ENCODE measurements around the gene SH2B2. TPM values are rescaled to one million over a fixed set of nuclear protein-coding genes. Genes with fewer than 3 reads are reported as not detected.

Gene SH2B2
- total RNA-seq, 1 donor from 2014 or later, result 8.2 TPM

- no peak overlapping the region for H3K4me3 Mint-ChIP-seq
- H3K36me3 Mint-ChIP-seq, result peaks cover 3% of the 10 kb centered on the region
- TF ChIP-seq CTCF (IDR thresholded peaks at IDR 0.05; ENCODE audit: unreplicated experiment), result no peak
- H3K4me1 Mint-ChIP-seq, result peaks cover 3% of the 10 kb centered on the region
- H3K27ac Mint-ChIP-seq, result no peak overlapping the region
- H3K27me3 Mint-ChIP-seq (ENCODE audit: low read depth), result no peaks in the 10 kb centered on the region
- H3K9me3 Mint-ChIP-seq, result no peaks in the 10 kb centered on the region
- no peak for DNase-seq (ENCODE audit: low spot score in 2 of 2, unreplicated experiment in 2 of 2)
Observed at GRCh38 chr7:102270178-102270887, 16.3 kb upstream of the SH2B2 start.

GRCh38 chr7:102271158-102271798 lies 15.4 kb upstream of the SH2B2 start:
- peaks cover 3% of the 10 kb centered on the region for H3K4me1 Mint-ChIP-seq
- no peak overlapping the region for H3K27ac Mint-ChIP-seq
- H3K9me3 Mint-ChIP-seq, result no peaks in the 10 kb centered on the region
- peaks cover 3% of the 10 kb centered on the region for H3K36me3 Mint-ChIP-seq
- TF ChIP-seq CTCF (IDR thresholded peaks at IDR 0.05; ENCODE audit: unreplicated experiment), result no peak
- no peak for DNase-seq (ENCODE audit: low spot score in 2 of 2, unreplicated experiment in 2 of 2)
- H3K27me3 Mint-ChIP-seq (ENCODE audit: low read depth), result no peaks in the 10 kb centered on the region
- H3K4me3 Mint-ChIP-seq, result no peak overlapping the region

GRCh38 chr7:102272075-102272916 lies 14.4 kb upstream of the SH2B2 start:
- H3K27me3 Mint-ChIP-seq (ENCODE audit: low read depth), result no peaks in the 10 kb centered on the region
- peaks cover 3% of the 10 kb centered on the region for H3K36me3 Mint-ChIP-seq
- H3K4me3 Mint-ChIP-seq, result no peak overlapping the region
- peak; percentile 68 to 87 for DNase-seq (ENCODE audit: low spot score in 2 of 2, unreplicated experiment in 2 of 2)
- TF ChIP-seq CTCF (IDR thresholded peaks at IDR 0.05; ENCODE audit: unreplicated experiment), result peak; percentile 89
- H3K4me1 Mint-ChIP-seq, result peaks cover 3% of the 10 kb centered on the region
- no peak overlapping the region for H3K27ac Mint-ChIP-seq
- no peaks in the 10 kb centered on the region for H3K9me3 Mint-ChIP-seq

GRCh38 chr7:102272917-102273748 lies 13.5 kb upstream of the SH2B2 start:
- Mint-ChIP-seq H3K27me3 (ENCODE audit: low read depth) (no peaks in the 10 kb centered on the region), H3K36me3 (peaks cover 3% of the 10 kb centered on the region), H3K27ac (no peak overlapping the region), H3K4me1 (peaks cover 3% of the 10 kb centered on the region), H3K9me3 (no peaks in the 10 kb centered on the region), H3K4me3 (no peak overlapping the region)
- TF ChIP-seq CTCF (IDR thresholded peaks at IDR 0.05; ENCODE audit: unreplicated experiment), result no peak
- no peak for DNase-seq (ENCODE audit: low spot score in 2 of 2, unreplicated experiment in 2 of 2)

Data from mesothelial cell of epicardium (in vitro differentiated cells).